Measurements from ENCODE around the gene ARF3. TPM values are rescaled to one million over a fixed set of nuclear protein-coding genes. Genes with fewer than 3 reads are reported as not detected.

ARF3 gene
- total and polyA plus RNA-seq, 9 of the 15 experiments (the other 6 are each of a cell fraction or from before 2014, with no cell fraction given) = 5.9 to 170 (median 64.4) TPM

- Histone ChIP-seq H3K4me2 (ENCODE audit: insufficient read depth, low read length) (no peak overlapping the region; the same call in 1 of the 2 replicates), H2AFZ (ENCODE audit: low read depth, low read length) (peak overlapping the region; percentile 46; the same call in 1 of the 2 replicates), H3K4me3 (no peak overlapping the region), H4K20me1 (replicated peaks; ENCODE audit: control insufficient read depth, insufficient read depth, low read length) (peaks cover 5% of the 10 kb centered on the region; the same call in 1 of the 2 replicates), H3K27me3 (ENCODE audit: control insufficient read depth in 2 of 2, insufficient read depth in 2 of 2, low read length in 2 of 2) (peaks cover 10 to 45% of the 10 kb centered on the region in 2 experiments; a peak in 4 of 5 replicates), H3K36me3 (ENCODE audit: control insufficient read depth, insufficient read depth, low read length) (no peaks in the 10 kb centered on the region), H3K4me1 (replicated peaks in 1 of 2; ENCODE audit: control insufficient read depth in 2 of 2, insufficient read depth in 2 of 2, low read length in 2 of 2) (peaks cover 2 to 3% of the 10 kb centered on the region in 2 experiments; a peak in 2 of 5 replicates), H3K79me2 (ENCODE audit: control insufficient read depth, insufficient read depth, low read length) (no peaks in the 10 kb centered on the region), H3K9me1 (ENCODE audit: control insufficient read depth, insufficient read depth, low read length) (no peaks in the 10 kb centered on the region), H3K9ac (ENCODE audit: insufficient read depth in 1 of 2, low read depth in 2 of 2, low read length in 2 of 2) (no peak overlapping the region), H3K27ac (ENCODE audit: extremely low read depth, low read depth, low read length) (no peak overlapping the region), H3K9me3 (replicated peaks; ENCODE audit: control insufficient read depth, insufficient read depth, low read depth, low read length) (no peaks in the 10 kb centered on the region)
- in situ Hi-C loops (cut with MboI) (no loop called here), intact Hi-C loops (cut with micrococcal nuclease) (loop anchor here (5.0 to 10.0 kb wide), 2 partner anchors 56 to 233 kb away; no protein-coding TSS in a partner anchor)
- POLR2A ChIA-PET = interaction anchor here (0.8 to 1.5 kb wide), 7 partner anchors 8 to 278 kb away, joined by 3 to 6 read pairs (median 5); no protein-coding TSS in a partner anchor
- CTCF ChIA-PET (ENCODE audit: low intra/inter-chr PET ratio) = interaction anchor here (0.5 to 0.9 kb wide), 2 partner anchors 10 to 173 kb away, joined by 3 to 5 read pairs; no protein-coding TSS in a partner anchor
- WGBS (ENCODE audit: insufficient coverage, low coverage, missing lambda C conversion rate) = 15% methylated on average over 16 of the region's 16 CpGs
- FAIRE-seq (peak; percentile 93), DNase-seq (ENCODE audit: extremely low read depth in 1 of 4, low spot score in 3 of 4) (peak; percentile 77 to 80 (median 80)), ATAC-seq (peak; percentile 93)
- BruUV-seq (replicated peaks) = no TSS peak
- TF ChIP-seq, protein P1, sequence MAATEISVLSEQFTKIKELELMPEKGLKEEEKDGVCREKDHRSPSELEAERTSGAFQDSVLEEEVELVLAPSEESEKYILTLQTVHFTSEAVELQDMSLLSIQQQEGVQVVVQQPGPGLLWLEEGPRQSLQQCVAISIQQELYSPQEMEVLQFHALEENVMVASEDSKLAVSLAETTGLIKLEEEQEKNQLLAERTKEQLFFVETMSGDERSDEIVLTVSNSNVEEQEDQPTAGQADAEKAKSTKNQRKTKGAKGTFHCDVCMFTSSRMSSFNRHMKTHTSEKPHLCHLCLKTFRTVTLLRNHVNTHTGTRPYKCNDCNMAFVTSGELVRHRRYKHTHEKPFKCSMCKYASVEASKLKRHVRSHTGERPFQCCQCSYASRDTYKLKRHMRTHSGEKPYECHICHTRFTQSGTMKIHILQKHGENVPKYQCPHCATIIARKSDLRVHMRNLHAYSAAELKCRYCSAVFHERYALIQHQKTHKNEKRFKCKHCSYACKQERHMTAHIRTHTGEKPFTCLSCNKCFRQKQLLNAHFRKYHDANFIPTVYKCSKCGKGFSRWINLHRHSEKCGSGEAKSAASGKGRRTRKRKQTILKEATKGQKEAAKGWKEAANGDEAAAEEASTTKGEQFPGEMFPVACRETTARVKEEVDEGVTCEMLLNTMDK (IDR thresholded peaks at IDR 0.05; ENCODE audit: borderline replicate concordance, insufficient read depth, low read depth, low read length, poor library complexity, severe bottlenecking) = peak; percentile 45
- peak; percentile 62; the same call in 1 of the 2 replicates for TF ChIP-seq ZBTB7A (IDR thresholded peaks at IDR 0.05; ENCODE audit: borderline replicate concordance, control insufficient read depth, low read depth, low read length)
- 0 out of 2 replicates have a peak, but pooled peaks have one; percentile 6 for TF ChIP-seq CREM (IDR thresholded peaks at IDR 0.05; ENCODE audit: low read depth)
- 0 out of 4 replicates have a peak, but pooled peaks of 1 of the 2 experiments have one; percentile 62 for TF ChIP-seq FOXA3 (CRISPR knock-in tag; conservative IDR thresholded peaks at IDR 0.05 in 1 of 2, IDR thresholded peaks at IDR 0.05 in 1 of 2)
- peak; percentile 50; the same call in 1 of the 2 replicates for TF ChIP-seq SMC3 (conservative IDR thresholded peaks at IDR 0.05; ENCODE audit: insufficient read depth, low read depth, low read length)
- 0 out of 2 replicates have a peak, but pooled peaks have one; percentile 39 for TF ChIP-seq RB1 (IDR thresholded peaks at IDR 0.05; ENCODE audit: low read depth)
- TF ChIP-seq TFAP4 (CRISPR knock-in tag; IDR thresholded peaks at IDR 0.05; ENCODE audit: borderline replicate concordance) = peak; percentile 83
- TF ChIP-seq SMAD2 (IDR thresholded peaks at IDR 0.05; ENCODE audit: low read depth, low read length) = no peak
- peak; percentile 14 for TF ChIP-seq DACH1 (IDR thresholded peaks at IDR 0.05; ENCODE audit: partially characterized antibody)
- TF ChIP-seq, protein P2, sequence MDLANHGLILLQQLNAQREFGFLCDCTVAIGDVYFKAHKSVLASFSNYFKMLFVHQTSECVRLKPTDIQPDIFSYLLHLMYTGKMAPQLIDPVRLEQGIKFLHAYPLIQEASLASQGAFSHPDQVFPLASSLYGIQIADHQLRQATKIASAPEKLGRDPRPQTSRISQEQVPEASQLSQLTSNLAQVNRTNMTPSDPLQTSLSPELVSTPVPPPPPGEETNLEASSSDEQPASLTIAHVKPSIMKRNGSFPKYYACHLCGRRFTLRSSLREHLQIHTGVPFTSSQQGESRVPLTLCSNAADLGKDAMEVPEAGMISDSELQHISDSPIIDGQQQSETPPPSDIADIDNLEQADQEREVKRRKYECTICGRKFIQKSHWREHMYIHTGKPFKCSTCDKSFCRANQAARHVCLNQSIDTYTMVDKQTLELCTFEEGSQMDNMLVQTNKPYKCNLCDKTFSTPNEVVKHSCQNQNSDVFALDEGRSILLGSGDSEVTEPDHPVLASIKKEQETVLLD (IDR thresholded peaks at IDR 0.05) = no peak
- TF ChIP-seq, protein P3, sequence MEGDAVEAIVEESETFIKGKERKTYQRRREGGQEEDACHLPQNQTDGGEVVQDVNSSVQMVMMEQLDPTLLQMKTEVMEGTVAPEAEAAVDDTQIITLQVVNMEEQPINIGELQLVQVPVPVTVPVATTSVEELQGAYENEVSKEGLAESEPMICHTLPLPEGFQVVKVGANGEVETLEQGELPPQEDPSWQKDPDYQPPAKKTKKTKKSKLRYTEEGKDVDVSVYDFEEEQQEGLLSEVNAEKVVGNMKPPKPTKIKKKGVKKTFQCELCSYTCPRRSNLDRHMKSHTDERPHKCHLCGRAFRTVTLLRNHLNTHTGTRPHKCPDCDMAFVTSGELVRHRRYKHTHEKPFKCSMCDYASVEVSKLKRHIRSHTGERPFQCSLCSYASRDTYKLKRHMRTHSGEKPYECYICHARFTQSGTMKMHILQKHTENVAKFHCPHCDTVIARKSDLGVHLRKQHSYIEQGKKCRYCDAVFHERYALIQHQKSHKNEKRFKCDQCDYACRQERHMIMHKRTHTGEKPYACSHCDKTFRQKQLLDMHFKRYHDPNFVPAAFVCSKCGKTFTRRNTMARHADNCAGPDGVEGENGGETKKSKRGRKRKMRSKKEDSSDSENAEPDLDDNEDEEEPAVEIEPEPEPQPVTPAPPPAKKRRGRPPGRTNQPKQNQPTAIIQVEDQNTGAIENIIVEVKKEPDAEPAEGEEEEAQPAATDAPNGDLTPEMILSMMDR (IDR thresholded peaks at IDR 0.05 in 2 of 3, conservative IDR thresholded peaks at IDR 0.05 in 1 of 3; ENCODE audit: insufficient read depth in 2 of 3, low read depth in 1 of 3, low read length in 3 of 3) = peak; percentile 81 to 98 (median 85)
- 0 out of 2 replicates have a peak, but pooled peaks have one; percentile 55 for TF ChIP-seq FOXK1 (CRISPR knock-in tag; IDR thresholded peaks at IDR 0.05; ENCODE audit: borderline replicate concordance)
These were observed 30.9 kb upstream of the ARF3 start for GRCh38 chr12:48988030-48988649.

Data from K562 (cell line).